ENCODE results near the gene A2M.

Gene A2M

DNA sequence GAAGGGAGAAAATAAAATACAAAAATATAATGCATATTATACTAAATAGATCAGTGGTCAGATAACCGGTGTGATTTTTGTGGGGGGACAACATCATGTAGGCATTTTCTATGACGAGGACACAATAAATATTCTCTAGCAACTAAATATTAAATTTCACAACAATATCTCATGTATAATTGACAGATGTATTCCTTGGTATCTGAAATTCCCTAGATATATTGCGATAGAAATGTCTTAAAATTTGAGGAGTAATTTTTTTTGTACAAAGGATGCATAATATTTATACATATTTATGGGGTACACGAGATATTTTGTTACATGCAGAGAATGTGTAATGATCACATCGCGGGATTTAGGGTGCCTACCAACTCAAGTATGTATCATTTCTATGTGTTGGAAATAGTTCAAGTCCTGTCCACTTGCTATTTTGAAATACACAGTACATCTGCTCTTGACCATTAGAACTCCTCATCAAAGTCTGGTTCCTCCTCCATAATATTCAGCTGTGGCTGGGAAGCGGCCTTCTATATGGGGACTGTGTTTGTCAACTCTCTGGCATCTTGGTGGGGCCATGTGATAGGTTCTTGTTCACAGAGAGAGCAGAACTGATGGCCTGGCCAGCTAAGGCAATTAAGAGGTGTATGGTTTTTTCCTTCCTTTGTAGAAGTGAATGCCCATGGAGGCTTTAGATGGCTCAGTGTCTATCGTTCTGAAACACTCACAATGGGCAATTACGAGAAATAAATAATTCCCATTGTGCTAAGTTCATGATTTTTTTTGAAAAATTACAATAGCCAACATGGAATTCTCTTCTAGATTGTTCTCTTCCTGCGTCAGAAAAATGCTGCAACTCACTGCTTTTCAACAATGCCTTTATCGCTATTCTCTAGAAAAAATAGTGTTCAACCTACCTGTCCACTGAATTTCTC, 8.8 kb downstream of the A2M start (continued):
- no peak for TF ChIP-seq TSHZ1 (tag by site-specific recombination; IDR thresholded peaks at IDR 0.05; ENCODE audit: borderline replicate concordance)
- no peak for TF ChIP-seq ZNF214 (tag by site-specific recombination; IDR thresholded peaks at IDR 0.05; ENCODE audit: borderline replicate concordance)
- no peak for TF ChIP-seq ZNF221 (tag by site-specific recombination; IDR thresholded peaks at IDR 0.05; ENCODE audit: borderline replicate concordance)
- TF ChIP-seq ZNF391 (tag by site-specific recombination; IDR thresholded peaks at IDR 0.05; ENCODE audit: borderline replicate concordance, low read depth), result no peak
- TF ChIP-seq MZF1 (tag by site-specific recombination; IDR thresholded peaks at IDR 0.05; ENCODE audit: borderline replicate concordance), result no peak
- no peak for TF ChIP-seq ZNF274 (IDR thresholded peaks at IDR 0.05; ENCODE audit: low read length)
- TF ChIP-seq ZNF274 (tag by site-specific recombination; IDR thresholded peaks at IDR 0.05; ENCODE audit: borderline replicate concordance), result no peak
- TF ChIP-seq SP3 (tag by site-specific recombination; IDR thresholded peaks at IDR 0.05), result no peak
- TF ChIP-seq PBX3 (CRISPR knock-in tag; IDR thresholded peaks at IDR 0.05), result no peak
- TF ChIP-seq ZNF704 (tag by site-specific recombination; IDR thresholded peaks at IDR 0.05), result no peak
- no peak for TF ChIP-seq ZNF280D (tag by site-specific recombination; IDR thresholded peaks at IDR 0.05)
- no peak for TF ChIP-seq ZNF473 (tag by site-specific recombination; IDR thresholded peaks at IDR 0.05)
- TF ChIP-seq ZNF701 (tag by site-specific recombination; IDR thresholded peaks at IDR 0.05), result no peak
- no peak for TF ChIP-seq ZNF157 (tag by site-specific recombination; IDR thresholded peaks at IDR 0.05)
- no peak for TF ChIP-seq ZBTB8A (tag by site-specific recombination; IDR thresholded peaks at IDR 0.05)
- no peak for TF ChIP-seq ZNF629 (tag by site-specific recombination; IDR thresholded peaks at IDR 0.05)
- no peak for TF ChIP-seq ZFP41 (tag by site-specific recombination; IDR thresholded peaks at IDR 0.05; ENCODE audit: borderline replicate concordance)

- no peak overlapping the region for H3K4me3 ChIP-seq (ENCODE audit: low read depth, low read length)
- TF ChIP-seq ZNF449 (tag by site-specific recombination; IDR thresholded peaks at IDR 0.05) (no peak), YY1 (tag by site-specific recombination; IDR thresholded peaks at IDR 0.05) (no peak), ZNF248 (tag by site-specific recombination; IDR thresholded peaks at IDR 0.05) (no peak), ZNF692 (tag by site-specific recombination; IDR thresholded peaks at IDR 0.05) (no peak), PRDM1 (tag by site-specific recombination; IDR thresholded peaks at IDR 0.05) (peak; percentile 68)
Observed at GRCh38 chr12:9106067-9106466, 9.7 kb downstream of the A2M start.

More at GRCh38 chr12:9106067-9106466, 9.7 kb downstream of the A2M start:
- H3K9me3 ChIP-seq (ENCODE audit: control insufficient read depth, insufficient read depth, low read depth, low read length), result no peaks in the 10 kb centered on the region
- H3K4me1 ChIP-seq (ENCODE audit: control insufficient read depth, insufficient read depth, low read length), result no peaks in the 10 kb centered on the region
- ChIA-PET CTCF (no interaction called here), POLR2A (no interaction called here)
- no peaks in the 10 kb centered on the region for H3K36me3 ChIP-seq (ENCODE audit: control insufficient read depth in 2 of 2, insufficient read depth in 1 of 2, low read length in 2 of 2)
- no peak overlapping the region for H3K27ac ChIP-seq (ENCODE audit: extremely low read depth, low read depth, low read length)

Data from HEK293 (cell line).